ENCODE results near the gene RFXANK.
A peak's percentile ranks its signal among the peaks of the same experiment; 100 is the strongest.
"Not testable (repeated sequence)": the region's sequence is repeated elsewhere in the genome, so short reads cannot be mapped to it uniquely, and the experiment has no call there.

RFXANK gene

DNA sequence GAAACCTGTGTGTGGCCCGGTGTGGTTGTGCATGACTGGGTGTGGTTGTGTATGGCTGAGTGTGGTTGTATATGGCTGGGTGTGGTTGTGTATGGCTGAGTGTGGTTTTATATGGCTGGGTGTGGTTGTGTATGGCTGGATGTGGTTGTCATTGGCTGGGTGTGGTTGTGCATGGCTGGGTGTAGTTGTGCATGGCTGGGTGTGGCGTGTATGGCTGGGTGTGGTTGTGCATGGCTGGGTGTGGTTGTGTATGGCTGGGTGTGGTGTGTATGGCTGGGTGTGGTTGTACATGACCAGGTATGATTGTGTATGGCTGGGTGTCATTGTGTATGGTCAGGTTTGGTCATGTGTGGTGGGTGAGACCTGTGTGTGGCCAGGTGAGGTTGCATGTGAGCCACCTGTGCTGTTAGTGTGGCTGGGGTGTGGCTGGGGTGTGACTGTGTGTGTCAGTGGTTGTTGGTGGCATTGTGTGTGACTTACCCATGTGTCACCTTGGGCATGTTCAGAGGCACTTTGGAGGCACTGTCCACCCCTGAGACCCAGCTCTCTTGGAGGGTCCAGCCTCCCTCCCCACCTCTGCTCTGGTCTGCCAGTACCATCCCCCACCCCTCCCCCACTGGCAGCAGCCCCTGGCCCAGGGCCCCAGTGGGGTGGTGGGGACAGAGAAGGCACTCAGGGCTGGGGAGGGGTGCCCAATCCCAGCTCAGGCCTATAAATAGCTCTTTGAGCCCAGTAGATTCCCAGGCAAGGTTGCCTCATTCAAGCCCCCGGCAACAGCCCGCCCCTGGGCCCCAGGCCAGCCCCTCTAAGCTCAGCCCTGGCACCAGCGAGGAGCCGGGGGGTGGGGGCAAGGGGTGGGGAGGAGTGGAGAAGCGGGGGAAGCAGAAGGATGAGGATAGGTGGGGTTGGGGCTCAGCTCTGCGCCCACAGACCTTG lies 15.8 kb downstream of the RFXANK start:
- no peak for DNase-seq

DNA sequence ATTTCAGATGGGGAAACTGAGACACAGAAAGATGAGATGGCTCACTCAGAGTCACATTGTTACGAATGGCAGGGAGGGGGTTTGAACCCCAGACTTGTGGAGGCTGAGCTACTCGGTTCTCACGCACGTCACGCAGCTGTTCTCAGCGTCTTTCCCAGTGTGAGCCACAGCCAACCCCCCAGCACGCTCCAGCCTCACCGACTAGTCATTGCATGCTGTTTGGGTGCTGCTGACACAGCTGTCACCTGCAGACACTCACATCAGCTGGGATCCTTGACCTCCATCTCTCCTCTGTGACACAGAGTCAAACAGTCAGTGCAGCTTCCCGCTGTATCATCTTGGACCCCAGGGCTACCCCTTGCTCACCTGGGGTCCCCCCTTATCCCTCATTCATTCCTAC lies 17.3 kb downstream of the RFXANK start:
- no peak for DNase-seq

DNA sequence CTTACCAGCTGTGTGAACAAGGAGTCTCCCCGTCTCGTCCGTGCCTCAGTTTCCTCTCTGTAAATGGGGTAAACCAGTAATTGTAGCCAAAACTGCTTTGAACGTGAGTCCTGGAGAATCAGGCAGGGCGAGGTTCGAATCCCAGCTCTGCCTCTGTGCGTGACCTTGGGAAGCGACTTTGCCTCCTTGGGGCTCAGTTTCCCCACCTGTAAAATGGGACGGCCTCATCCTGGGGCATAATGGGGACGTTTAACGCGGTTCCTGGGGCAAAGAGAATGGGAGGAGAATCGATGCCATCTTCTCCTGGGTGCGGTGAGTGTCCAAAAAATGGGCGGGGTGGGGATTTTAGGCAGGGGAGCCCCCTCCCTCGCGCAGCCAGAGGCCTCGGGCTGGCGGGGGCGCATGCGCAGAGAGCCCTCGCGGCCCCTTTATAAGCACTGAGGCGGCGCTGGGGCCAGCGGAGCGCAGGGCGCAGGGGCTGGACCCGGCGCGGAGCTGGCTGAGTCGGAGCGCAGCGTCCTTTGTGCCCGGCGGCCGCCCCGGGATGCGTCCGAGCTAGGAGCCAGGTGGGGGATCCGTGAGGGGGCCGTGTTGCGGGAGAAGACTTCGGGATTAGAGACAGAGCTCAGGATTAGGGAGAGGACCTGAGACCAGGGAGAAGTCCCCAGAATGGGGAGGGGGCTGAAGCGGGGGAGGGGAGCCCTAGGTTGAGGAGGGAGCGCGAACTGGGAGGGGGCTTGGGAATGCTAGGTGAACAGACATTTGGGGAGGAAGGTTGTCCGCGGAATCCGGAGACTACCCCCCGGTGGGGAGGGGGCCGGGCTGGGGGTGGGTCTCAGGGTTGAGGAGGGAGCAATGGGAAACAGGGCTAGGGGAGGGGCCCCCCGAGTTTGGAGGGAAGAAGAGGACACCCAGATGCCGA lies 19.7 kb downstream of the RFXANK start, which contains the start of gene NCAN:
NCAN (plus strand) TSS at position 460 of the 922 bp plus-strand sequence. CDS start 4,996 bp downstream, outside the sequence.
- DNase-seq, result no peak

DNA sequence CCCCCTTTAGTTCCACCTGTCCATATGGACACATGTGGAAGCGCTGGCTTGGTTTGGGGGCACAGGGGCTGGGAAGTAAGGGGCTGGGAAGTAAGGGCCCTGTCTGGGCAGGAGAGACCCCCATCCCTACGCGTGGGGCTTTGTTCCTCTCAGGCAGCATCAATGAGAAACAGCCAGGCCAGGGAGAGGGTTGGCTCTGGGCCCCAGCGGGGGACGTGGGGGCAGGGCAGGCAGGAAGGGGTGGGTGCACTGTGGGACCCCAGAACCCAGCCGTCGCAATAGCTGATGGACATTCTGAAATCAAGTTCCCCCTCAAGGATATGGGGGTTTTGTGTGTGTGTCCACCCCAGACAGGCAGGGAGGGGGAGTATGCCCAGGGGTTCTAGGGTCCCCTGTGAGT lies 20.9 kb downstream of the RFXANK start:
- no peak for DNase-seq

DNA sequence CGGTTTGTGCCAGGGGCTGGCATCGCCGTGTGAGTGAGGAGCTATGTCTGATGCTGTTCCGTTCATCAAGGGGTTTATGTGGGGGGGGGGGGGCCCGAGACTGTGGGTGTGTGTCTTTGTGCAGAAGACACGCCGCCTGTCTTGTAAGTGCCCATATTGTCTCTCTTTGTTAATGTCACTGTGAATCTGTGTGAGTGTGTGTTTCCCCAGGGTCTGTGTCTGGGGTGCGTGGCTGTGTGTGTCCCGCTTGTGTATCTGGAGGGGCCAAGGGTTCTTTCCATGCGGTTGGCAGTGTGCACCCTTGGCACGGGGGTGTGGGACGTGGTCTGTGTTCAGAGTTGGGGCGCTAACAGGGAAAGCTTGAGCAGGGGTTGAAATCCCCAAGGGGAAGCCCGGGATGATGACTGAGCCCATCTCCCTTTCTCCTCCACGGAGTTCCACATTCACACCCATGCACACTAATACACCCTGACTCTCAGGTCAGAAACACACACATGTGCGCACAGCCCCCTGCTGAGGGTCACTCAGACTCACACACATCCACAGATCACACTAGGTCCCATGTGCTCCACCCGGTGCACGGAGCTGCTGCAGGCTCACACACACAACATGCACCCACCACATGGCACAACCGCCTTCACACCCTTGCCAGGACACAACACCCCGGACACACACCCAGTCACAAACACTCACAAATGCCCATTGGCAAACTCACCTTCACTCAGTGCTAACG lies 21.5 kb downstream of the RFXANK start:
- DNase-seq, result no peak

DNA sequence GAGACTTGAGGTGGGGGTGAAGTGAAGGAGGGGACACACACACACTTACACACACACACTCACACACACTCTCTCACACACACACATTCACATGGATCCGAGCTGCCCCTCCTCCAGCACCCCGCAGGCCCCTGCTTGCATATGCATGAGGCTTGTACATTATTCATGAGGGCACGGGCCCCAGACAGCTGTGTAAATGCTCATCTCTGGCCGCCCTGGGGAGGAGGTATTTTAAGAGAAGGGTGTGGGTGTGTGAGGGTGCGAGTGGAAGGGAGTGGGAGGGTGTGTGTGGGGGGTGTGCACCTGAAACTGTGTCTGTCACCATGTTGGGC lies 22.1 kb downstream of the RFXANK start:
- no peak for DNase-seq

DNA sequence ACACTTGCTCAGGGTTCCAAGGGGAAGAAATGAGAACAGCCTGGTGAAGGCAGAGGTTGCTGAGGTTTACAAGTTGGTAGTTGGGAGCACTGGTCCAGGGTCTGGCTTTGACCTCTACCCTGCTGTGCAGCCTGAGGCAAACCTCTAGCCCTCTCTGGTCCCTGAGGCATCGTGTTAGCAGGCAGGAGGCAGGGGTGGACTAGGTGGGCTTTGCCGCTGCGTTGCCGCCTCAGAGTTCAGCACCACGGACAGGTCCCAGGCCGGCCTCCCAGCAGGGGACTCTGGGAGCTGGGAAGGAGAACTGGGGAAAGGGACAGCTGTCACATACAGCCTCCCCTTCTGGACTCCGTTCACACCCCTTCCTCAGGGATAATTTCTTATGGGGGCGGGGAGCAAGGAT lies 22.8 kb downstream of the RFXANK start:
- no peak for DNase-seq

DNA sequence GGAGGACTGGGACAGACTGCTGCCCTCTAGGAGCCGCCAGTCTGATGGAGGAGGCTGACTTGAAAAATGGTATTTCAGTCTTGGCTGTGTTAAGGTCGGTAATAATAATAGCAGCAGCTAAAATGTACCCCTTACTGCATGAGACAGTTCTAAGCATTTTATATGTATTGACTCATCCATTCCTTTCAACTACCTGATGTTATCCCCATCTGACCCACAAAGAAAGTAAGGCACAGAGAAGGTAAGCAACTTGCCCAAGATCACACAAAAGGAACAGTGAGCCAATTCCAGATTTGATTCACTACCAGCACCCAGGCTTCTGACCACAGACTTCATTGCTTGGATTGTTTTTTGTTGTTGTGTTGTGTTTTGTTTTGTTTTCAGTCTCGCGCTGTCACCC lies 23.7 kb downstream of the RFXANK start:
- no peak for DNase-seq

DNA sequence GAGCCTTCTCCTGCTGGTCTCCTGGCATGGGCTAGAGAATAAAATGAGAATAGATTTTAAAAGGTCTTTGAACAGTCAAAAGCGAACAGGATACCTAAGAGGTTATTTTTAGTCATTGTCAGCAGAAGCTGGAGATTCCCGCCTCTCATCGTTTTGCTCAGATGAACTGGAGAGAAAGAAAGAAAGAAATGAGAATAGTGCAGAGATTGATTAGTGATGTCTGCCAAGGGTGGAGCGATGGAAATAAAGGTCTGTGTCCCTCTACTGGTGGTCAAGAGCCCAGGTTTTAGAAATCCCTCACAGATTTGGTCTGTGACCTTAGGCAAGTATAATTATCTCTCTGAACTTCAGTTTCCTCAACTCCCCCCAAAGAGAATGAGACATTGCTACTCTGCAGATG lies 25.0 kb downstream of the RFXANK start:
- DNase-seq, result no peak

DNA sequence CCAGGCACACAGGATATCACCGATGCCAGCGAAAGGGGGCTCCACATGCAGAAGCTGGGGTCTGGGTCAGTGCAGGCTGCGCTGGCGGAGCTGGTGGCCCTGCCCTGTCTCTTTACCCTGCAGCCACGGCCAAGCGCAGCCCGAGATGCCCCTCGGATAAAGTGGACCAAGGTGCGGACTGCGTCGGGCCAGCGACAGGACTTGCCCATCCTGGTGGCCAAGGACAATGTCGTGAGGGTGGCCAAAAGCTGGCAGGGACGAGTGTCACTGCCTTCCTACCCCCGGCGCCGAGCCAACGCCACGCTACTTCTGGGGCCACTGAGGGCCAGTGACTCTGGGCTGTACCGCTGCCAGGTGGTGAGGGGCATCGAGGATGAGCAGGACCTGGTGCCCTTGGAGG lies 26.9 kb downstream of the RFXANK start:
- no peak for DNase-seq

DNA sequence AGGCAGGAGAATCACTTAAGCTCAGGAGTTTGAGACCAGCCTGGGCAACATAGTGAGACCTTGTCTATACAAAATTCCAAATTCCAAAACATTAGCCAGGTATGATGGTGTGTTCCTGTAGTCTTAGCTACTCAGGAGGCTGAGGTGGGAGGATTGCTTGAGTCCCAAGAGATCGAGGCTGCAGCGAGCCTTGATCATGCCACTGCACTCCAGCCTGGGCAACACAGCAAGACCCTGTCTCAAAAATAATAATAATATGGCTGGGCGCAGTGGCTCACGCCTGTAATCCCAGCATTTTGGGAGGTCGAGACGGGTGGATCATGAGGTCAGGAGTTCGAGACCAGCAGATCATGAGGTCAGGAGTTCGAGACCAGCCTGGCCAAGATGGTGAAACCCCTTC lies 28.9 kb downstream of the RFXANK start:
- DNase-seq, result not testable (repeated sequence)

DNA sequence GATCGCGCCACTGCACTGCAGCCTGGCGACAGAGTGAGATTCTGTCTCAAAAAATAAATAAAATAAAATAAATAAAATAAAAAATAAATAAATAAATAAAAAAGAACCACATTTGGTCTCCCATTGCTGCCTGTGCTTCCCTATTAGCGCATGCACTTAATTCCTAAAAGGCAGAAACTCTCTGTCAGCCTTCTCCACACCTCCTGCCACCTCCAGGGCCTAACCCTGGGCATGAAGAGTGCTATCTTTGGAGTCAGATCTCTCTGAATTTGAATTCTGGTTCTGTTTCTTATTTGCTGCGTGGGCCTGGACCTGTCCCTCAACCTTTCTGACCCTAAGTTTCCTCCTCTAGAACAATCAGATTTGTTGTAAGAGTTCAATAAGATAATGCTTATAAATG lies 31.0 kb downstream of the RFXANK start:
- no peak for DNase-seq

DNA sequence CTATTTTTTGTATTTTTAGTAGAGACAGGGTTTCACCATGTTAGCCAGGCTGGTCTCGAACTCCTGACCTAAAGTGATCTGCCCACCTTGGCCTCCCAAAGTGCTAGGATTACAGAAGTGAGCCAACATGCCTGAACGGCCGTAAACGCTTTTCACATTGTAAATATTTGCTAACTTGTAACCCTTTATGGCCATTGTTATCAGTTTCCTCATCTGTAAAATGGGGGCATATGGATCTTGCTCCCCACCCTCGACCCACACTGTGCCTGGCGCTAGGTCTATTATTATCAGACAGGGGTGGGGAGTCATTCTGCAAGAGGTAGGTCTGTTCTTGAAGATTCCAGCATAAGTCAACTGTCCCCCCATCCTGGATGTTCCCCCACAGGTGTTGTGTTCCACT lies 31.6 kb downstream of the RFXANK start:
- DNase-seq, result no peak

DNA sequence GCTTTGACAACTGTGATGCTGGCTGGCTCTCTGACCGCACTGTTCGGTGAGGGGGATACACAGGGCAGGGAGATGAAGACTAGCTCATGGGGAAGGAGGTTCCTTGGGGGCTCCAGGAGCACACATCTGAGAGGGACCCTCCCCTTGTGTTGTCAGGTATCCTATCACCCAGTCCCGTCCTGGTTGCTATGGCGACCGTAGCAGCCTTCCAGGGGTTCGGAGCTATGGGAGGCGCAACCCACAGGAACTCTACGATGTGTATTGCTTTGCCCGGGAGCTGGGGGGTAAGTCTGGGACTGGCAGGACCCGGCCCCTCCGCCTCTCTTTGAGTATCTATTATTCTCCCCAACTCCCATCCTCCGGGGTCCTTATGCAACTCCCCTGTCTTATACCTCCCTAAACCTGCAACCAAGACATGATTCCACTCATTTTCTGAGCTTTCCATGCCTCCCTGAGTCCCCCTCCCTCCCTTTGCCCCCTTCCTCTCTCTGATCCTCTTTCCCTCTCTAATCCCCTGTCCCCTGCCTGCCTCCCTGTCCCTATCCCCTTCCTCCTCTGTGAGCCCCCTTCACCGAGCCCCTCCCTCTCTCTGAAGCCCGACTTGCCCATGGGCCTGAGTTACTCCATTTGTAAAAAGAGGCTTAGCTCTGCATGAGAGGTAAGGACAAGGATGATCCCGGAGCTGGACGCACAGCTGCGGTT lies 32.2 kb downstream of the RFXANK start:
- no peak for DNase-seq

DNA sequence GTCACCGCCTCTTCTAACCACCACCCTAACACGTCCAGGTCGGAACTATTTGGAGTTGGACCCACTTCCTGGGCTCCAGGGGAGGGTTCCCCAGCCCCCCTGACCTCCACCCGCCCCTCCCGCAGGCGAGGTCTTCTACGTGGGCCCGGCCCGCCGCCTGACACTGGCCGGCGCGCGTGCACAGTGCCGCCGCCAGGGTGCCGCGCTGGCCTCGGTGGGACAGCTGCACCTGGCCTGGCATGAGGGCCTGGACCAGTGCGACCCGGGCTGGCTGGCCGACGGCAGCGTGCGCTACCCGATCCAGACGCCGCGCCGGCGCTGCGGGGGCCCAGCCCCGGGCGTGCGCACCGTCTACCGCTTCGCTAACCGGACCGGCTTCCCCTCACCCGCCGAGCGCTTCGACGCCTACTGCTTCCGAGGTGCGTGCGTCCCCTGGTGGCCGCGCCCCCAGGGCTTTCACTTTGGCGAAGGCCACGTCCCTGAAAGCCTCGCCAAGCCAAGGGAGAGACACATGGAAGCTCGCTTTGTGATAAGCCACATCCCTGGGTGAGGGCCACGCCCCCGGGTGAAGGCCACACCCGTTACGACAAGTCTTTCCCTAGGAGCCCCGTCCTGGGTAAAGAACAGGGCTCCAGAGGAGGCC lies 32.9 kb downstream of the RFXANK start:
- DNase-seq, result peak; percentile 78

DNA sequence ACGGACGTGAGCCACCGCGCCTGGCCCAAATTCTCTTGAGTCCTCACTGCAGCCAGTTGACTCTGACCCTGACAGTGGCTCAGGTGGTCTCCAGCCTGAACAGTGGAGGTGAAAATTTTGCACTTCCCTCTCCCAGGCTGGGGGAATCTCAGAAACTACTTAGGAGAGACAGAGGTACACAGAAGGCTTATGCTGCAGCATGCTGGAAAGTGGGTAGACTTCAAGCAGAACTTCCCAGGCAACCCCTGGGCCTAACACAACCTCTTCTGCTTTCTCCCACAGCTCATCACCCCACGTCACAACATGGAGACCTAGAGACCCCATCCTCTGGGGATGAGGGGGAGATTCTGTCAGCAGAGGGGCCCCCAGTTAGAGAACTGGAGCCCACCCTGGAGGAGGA lies 34.1 kb downstream of the RFXANK start:
- DNase-seq, result no peak

DNA sequence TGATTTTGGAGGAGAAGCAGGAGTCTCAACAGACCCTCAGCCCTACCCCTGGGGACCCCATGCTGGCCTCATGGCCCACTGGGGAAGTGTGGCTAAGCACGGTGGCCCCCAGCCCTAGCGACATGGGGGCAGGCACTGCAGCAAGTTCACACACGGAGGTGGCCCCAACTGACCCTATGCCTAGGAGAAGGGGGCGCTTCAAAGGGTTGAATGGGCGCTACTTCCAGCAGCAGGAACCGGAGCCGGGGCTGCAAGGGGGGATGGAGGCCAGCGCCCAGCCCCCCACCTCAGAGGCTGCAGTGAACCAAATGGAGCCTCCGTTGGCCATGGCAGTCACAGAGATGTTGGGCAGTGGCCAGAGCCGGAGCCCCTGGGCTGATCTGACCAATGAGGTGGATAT lies 34.6 kb downstream of the RFXANK start:
- no peak for DNase-seq

DNA sequence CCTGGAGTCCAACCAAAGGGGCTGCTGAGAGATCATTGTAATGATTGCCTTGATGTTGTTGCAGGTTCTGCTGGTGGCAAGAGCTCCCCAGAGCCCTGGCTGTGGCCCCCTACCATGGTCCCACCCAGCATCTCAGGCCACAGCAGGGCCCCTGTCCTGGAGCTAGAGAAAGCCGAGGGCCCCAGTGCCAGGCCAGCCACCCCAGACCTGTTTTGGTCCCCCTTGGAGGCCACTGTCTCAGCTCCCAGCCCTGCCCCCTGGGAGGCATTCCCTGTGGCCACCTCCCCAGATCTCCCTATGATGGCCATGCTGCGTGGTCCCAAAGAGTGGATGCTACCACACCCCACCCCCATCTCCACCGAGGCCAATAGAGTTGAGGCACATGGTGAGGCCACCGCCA lies 35.2 kb downstream of the RFXANK start:
- DNase-seq, result no peak

DNA sequence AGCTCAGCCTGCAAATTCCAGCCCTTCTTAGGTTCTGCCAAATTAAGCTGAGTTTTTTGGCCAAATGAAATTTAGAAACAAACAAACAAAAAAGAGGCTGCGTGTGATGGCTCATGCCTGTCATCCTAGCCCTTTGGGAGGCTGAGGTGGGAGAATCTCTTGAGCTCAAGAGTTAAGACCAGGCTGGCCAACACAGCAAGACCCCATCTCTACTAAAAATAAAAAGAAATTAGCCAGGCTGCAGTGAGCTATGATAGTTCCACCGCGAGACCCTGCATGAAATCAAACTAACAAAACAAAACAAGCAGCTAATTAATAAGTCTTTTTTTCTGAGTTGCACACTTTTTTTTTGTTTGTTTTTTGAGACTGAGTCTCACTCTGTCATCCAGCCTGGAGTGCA lies 37.6 kb downstream of the RFXANK start:
- DNase-seq, result no peak

DNA sequence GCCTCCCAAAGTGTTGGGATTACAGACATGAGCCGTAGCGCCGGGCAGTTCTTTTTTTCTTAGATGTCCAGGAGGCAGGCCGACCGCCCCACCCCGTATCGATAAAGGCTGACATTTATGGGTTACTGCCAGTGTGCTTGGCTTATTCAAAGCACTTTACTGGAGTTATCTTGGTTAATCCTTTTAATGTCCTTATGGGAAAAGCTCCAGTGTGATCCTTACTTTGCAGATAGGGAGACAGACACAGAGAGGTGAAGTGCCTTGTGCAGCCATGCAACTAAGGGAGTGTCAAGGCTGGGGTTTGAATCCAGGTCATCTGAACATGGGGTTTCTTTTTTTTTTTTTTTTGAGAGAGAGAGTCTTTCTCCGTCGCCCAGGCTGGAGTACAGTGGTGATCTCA lies 38.9 kb downstream of the RFXANK start:
- DNase-seq, result no peak

DNA sequence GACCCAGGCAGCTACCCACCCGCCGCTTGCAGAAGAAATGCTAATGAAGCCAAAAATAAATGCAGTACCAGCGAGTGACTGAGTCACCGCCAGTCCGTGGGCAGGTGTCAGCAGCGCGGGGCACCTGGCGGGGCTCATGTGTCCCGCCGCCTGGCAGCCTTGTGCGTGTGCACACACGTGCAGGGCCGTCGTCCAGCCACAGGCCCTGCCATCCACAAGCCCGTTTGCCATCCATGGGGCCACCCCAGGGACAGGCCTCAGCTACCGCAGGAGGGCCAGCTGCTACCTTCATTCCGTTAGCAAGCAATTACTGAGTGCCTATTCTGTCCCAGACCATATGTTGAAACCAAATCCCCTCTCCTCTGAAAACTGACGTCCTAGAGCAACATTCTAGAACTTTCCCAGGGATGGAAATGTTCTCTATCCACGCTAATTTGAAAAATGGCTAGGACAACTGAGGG lies 40.2 kb downstream of the RFXANK start:
- no peak for DNase-seq

Measured in activated CD8-positive, alpha-beta memory T cell treated with anti-CD3 and anti-CD28 coated beads, Interleukin-2, amount 50 U/mL, for 4 hours (primary cell).